Astrocyte of the spinal cord (primary cell): ENCODE results near the gene PWWP2B.
"Not testable (repeated sequence)": the region's sequence is repeated elsewhere in the genome, so short reads cannot be mapped to it uniquely, and the experiment has no call there.

Experiments used
- DNase-seq: peaks from one replicate; pipeline ENCODE4 v3.0.0; 2011; ENCODE audit warnings: low read depth, low spot score
- H3K4me3 ChIP-seq: 2 replicates; pipeline ENCODE4 v1.5.1; 2011; ENCODE audit warnings: low read depth, mild to moderate bottlenecking, low read length, moderate library complexity
- in situ Hi-C: cut with HindIII; loops from 2 replicates; pipeline ENCODE4 v1.10.0; 2017; ENCODE audit warnings: low sequenced_read_pairs
- TF ChIP-seq, protein P1 (sequence below): IDR thresholded peaks from 2 replicates; pipeline ENCODE4 v1.5.1; 2012; ENCODE audit warnings: low read depth, mild to moderate bottlenecking, low read length, inconsistent platforms

PWWP2B gene

DNA sequence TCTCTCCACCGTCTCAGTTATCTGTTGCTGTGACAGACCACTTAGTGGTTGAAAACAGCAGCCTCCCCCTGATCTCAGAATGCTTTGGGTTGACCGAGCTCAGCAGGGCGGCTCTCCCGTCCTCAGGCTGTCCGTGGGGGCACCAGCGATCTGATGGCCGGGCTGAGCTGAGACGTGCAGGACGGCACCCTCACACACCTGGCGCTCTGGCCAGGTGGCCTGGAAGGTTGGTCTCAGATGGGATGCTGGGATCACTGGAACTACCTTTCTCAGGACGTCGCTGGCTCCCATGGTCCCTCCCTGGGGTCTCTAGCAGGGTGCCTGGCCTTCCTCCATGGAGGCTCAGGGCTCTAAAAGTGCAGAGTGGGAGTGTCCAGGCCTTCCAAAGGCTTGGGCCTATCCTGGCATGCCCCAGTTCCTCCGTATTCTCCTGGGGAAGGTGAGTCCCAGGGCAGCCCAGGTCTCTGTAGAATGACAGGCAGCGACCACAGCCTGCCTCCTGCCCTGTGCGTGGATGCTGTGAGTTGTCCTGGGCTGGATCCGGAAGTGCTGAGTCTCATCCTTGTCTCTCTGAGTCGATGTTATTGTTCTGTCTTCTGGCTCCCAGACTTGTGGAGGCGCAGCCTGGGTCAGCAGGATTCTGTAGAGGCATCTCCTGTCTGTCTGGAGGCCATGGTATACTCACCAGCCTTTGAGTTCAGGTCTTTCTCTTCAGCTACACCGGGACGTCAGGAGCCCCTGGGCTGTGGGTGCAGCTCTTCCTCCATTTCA lies 12.2 kb upstream of the PWWP2B start:
- DNase-seq: no peak
- TF ChIP-seq, protein P1, sequence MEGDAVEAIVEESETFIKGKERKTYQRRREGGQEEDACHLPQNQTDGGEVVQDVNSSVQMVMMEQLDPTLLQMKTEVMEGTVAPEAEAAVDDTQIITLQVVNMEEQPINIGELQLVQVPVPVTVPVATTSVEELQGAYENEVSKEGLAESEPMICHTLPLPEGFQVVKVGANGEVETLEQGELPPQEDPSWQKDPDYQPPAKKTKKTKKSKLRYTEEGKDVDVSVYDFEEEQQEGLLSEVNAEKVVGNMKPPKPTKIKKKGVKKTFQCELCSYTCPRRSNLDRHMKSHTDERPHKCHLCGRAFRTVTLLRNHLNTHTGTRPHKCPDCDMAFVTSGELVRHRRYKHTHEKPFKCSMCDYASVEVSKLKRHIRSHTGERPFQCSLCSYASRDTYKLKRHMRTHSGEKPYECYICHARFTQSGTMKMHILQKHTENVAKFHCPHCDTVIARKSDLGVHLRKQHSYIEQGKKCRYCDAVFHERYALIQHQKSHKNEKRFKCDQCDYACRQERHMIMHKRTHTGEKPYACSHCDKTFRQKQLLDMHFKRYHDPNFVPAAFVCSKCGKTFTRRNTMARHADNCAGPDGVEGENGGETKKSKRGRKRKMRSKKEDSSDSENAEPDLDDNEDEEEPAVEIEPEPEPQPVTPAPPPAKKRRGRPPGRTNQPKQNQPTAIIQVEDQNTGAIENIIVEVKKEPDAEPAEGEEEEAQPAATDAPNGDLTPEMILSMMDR: no peak
- no peak overlapping the region for H3K4me3 ChIP-seq
- in situ Hi-C loops: no loop called here

DNA sequence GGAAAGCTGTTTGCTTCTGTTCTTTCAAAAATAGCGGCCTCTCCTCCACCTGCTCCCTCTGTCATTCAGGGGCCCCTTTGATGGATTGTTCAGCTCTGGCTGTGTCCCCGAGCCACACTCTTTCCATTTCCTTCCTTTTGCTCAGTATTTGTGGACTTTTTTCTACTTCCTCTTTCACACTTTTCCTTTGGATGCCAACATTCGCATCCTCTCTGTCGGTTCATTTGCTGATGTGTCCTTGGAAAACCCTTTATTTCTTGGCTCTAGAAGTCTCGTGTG lies 11.7 kb upstream of the PWWP2B start:
- DNase-seq: no peak
- no peak overlapping the region for H3K4me3 ChIP-seq
- in situ Hi-C loops: no loop called here
- TF ChIP-seq, protein P1: no peak

DNA sequence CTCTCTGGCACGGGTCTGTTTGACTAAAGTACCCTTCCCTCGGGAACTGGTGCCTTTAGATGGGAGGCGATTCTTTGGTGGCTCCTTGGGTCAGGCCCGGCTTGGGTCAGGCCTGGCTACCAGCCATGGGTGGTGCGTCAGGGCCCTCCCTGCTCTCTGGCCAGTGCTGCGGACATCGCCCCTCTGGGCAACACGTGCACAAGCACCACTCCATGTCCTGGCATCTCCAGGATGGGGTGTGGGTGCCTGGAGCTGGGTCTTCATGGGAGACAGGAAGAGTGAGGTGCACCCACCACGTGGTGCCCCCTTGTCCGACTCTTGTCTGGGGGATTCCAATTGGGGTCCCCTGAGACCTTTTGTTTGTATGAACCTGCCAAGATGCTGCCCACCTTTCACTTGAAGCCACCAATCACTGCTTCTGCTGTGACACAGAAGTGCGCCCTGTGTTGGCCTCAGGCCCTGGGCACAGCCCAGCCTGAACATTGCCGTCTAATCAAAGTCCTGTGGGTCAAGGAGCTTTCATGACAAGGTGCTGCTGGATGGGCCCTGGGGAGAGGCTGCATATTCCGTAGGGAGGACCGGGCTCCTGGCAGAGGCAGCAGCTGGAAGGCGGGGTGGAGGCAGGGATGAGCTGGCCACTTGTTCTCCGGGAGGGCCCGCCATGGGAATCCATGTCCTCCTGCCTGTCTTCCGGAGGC lies 11.1 kb upstream of the PWWP2B start:
- no peak for DNase-seq
- H3K4me3 ChIP-seq: no peak overlapping the region
- TF ChIP-seq, protein P1: no peak
- in situ Hi-C loops: no loop called here

DNA sequence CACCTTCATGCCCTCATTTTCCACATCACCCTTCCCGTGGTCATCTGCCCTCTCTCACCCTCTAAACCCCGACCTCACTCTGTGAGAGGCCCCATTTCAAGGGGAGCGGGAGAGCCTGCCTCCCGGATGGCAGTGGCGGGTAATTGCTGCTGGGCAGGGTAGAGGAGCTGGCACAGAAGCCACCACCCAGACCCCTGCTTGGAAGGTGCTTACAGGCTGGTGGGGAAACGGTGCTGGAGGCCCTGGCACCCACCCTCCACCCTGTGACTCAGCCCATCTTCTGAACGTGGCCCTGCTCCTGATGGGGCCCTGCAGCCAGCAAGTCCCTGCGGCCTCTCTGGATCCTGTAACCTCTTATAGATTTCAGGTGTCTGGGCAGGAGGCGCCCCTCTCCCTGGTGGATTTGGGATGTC lies 10.6 kb upstream of the PWWP2B start:
- in situ Hi-C loops: no loop called here
- TF ChIP-seq, protein P1: no peak
- no peak for DNase-seq
- no peak overlapping the region for H3K4me3 ChIP-seq

DNA sequence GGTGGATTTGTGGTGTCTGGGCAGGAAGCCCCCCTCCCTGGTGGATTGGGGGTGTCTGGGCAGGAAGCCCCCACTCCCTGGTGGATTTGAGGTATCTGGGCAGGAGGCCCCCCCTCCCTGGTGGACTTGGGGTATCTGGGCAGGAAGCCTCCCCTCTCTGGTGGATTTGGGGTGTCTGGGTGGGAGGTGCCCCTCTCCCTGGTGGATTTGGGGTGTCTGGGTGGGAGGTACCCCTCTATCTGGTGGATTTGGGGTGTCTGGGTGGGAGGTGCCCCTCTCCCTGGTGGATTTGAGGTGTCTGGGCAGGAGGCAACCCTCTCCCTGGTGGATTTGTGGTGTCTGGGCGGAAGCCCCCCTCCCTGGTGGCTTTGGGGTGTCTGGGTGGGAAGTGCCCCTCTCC lies 10.1 kb upstream of the PWWP2B start:
- in situ Hi-C loops, H3K4me3 ChIP-seq, DNase-seq: not testable (repeated sequence)

DNA sequence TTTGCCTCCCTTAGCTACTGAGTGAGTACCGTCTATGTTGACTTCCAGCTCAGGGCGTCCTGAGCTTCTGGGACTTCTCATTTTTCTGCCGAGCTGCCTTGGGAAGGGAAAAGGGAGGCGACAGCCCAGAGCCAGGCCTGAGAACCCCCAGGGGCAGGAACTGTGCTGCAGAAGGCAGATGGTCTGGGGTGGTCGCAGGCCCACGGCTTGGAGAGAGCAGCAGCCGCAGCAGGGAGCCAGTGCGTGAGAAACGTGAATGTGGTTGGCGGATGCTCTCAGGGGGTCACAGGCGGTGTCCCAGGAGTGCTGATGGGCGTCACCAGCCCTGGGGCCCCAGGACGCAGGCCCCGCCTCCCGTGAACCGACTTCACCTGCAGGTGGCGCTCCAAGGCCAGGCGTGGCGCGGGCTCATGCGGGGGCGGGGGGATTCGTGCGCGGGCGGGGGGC lies 9.2 kb upstream of the PWWP2B start:
- in situ Hi-C loops: no loop called here
- TF ChIP-seq, protein P1: peak; percentile 69
- DNase-seq: peak; percentile 13
- no peak overlapping the region for H3K4me3 ChIP-seq

DNA sequence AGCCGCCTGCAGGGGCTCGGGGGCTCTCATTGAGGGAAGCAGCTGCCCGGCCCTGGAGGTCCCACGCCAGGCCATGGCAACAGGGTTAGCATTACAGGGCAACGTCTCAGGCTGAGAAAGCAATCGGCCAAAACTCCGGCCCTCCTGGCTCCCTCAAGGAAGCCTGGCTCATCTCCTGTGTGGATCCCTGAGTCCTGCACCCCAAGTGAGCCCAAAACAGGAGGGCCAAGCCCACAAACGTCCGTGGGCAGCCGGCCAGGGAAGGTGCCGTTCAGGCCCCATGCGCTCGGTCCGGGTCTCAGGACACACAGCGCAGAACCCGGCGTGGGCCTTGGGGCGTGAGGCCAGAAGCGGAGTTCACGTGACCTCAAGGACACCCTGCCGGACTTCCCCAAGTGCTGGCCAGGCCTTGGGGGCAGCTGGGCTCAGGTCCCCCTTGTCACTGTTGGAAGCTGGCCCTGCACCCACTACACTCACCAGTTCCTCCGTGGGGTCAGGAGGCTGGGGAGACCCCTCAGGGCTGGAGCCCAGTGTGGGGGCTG lies 8.0 kb upstream of the PWWP2B start:
- in situ Hi-C loops: no loop called here
- TF ChIP-seq, protein P1: no peak
- H3K4me3 ChIP-seq: no peak overlapping the region
- DNase-seq: no peak
